Measurements from ENCODE around the gene CNTNAP4. TPM values are rescaled to one million over a fixed set of nuclear protein-coding genes. Genes with fewer than 3 reads are reported as not detected.

Gene CNTNAP4
- total RNA-seq: not detected

DNA sequence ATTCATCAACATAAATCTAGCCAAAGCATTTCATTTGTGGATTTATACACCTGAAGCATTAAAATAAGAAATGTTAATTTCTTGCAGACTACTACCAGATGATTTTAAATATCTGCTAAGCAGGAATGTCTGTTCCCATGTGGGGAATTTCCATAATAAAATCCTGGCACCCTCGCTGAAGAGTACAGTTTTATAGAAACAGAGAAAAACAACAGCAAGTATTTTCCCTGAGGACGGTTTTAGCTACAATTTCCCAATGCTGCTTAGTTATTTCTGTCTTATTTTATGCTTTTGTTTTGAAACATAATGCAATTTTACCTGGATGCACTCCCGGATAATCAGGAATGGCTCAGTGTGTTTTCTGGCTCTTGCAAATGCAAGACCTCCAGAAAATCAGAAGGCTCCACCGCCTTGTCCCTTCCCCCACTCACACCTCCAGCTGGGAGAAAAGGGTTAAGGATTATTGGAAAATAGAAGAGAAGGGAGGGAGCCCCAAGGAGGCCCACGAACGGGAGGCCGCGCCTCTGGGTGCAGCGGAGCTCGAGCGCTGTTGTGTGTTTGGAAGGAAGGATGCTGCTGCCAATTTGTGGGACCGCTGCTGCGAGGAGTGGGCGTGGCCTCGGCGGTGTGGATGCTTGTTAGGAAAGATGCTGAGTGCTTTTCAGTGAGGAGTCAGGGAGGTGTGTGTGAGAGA lies at the start of gene CNTNAP4:
Gene CNTNAP4, plus strand, starts transcription at position 657 of the 694 bp plus-strand sequence. CDS start 262 bp downstream, outside the sequence.
- ATAC-seq (no peak), DNase-seq (ENCODE audit: low spot score) (no peak)

DNA sequence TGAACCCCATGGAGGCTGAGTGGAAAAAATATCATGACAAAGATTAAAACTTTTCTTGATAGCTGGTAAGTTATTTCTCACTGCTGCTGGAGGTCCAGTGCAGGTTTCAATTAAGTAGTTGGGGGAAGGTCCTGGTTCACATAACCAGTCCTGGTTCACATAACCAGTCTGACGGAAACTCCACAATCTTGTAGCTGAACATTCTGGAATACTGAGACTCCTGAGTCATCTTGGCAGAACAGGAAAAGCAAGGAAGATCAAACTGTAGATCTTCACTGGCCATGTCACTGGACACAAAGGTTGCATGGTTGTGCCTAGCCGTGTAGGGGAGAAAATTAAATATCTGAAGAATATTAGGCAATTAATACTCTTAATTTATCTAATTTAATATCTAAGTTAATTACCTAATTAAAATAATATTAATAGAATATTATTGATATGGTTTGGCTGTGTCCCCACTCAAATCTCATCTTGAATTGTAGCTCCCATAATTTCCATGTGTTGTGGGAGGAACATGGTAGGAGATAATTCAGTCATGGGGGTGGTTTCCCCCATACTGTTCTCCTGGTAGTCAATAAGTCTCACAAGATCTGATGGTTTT lies 48.6 kb upstream of the CNTNAP4 start:
- no peak for DNase-seq (ENCODE audit: low spot score)
- ATAC-seq: no peak

DNA sequence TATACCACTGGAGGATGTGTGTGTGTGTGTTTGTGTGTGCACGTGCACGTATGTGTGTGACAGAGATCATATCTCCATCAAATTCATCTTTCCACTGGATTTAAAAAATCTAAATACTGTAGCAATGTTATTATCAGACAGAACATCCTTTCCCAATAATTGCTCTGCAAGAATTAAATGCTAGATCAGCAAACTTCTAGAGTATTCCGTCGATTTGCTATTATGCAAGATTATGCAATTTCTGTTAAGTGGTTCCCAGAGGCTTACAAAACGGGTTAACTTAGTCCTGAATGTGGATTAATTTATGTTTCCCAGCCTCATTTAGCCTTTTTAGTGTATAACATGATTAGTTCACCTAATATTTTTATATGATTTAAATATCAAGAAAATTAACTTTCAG lies 44.5 kb upstream of the CNTNAP4 start:
- ATAC-seq (peak; percentile 65), DNase-seq (ENCODE audit: low spot score) (no peak)

DNA sequence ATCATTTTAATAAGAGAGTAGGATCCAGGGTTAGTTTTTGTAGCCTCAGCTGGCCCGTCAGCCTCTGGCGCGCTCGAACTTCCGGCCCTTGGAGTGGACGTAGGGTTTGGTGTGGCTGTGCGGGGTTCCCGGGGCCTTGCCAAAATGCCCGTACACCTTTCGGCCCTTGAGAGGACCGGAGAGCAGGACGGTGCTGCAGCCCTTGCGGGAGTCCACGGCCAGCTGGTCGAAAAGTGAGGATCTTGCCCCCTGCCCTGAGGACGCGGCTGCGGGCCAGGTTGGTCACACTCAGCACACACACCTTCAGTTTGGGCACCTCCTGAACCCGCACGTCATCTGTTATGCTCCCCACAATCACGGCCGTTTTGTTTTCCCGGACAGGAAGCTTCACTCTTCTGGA lies 42.2 kb upstream of the CNTNAP4 start:
- ATAC-seq (no peak), DNase-seq (ENCODE audit: low spot score) (no peak)

DNA sequence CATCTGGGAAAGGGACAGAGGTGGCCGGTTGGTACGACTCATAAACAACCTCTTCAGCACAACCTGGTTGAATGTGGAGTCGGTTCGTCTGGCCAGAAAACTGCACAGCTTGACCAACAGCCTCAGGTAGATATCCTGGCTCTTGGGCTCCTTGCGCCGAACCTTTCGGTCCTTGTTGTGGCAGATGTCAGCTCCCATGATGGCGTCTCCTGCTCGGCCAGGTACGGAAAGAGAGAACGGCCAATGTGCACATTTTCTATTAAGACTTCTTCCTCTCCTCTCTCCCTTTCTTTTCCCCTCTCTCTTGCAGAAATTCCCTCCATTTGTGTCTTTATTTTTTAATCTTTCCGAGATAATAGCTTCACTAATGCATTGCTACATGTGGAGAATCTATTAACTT lies 41.8 kb upstream of the CNTNAP4 start:
- DNase-seq (ENCODE audit: low spot score) (no peak), ATAC-seq (no peak)

DNA sequence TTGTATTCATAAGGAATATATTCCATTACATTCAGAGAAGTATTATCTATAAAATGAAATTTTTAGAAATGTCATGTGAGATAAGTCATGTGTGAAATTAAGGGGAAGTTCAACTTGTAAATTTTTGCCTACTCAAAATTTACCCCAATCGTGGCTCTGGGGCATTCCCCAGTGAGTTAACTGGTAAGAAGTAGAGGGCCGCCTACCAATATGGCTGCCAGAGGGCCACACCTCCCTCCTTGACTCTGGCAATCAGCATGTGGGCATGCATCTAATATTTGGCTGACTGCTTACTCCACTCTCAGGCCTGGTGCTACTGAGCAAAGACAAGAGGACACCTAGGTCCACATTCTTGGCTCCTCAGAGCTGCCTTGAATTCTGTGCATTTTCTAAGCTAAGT lies 39.7 kb upstream of the CNTNAP4 start:
- ATAC-seq (no peak), DNase-seq (ENCODE audit: low spot score) (no peak)

DNA sequence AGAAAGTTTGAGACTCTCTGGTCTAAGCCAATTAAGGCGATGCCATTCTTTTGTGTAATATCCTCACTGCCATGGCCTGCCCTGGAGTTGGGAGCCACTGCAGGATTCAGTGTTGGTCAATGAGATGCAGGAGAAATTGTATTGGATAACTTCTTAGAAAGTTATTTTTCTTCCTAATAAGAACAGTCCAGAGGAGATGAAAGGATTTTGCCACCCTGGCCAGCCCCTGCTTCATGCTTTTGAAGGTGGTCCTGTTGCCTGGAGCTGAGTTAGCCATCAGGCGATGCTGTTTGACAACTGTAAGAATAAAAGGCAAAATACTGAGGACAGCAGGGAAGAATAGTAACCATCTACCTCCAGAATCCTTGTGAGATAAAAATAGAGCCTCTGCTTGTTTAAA lies 35.4 kb upstream of the CNTNAP4 start:
- no peak for DNase-seq (ENCODE audit: low spot score)
- no peak for ATAC-seq

DNA sequence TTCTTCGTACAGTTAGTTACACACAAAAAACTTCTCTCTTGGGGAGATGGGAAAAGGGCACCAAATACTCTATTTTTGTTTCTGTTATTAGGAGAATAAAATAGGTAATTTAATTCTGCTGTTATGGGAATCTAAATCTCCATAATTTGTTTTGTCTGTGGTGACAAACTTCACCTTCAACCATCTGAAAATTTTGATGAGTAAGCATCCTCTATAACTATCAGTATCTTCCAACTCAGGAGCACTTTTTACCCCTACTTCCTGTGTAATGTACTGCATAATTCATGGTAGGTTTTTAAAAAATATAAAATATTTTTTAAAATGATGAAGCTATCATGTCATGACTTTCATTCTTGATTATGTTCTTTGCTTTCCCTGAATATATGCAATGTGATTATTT lies 33.6 kb upstream of the CNTNAP4 start:
- ATAC-seq: no peak
- DNase-seq (ENCODE audit: low spot score): no peak

DNA sequence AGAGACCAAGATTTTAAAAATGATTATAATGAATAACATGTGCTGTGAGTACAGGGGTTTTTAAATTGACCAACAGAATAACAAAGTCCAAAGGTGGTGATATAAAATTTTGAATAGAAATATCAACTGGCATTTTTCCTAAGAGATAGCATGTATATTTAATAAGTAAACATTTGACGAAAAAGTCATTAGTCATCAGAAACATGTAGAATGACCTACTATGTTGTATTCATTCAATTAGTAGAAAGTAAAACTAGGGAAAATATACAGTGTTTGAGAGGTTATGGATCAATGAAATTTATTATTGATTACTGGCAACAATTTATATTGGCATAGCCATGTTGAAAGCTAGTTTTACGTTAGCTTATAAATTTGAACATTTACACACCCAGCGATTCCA lies 30.6 kb upstream of the CNTNAP4 start:
- ATAC-seq (no peak), DNase-seq (ENCODE audit: low spot score) (no peak)

DNA sequence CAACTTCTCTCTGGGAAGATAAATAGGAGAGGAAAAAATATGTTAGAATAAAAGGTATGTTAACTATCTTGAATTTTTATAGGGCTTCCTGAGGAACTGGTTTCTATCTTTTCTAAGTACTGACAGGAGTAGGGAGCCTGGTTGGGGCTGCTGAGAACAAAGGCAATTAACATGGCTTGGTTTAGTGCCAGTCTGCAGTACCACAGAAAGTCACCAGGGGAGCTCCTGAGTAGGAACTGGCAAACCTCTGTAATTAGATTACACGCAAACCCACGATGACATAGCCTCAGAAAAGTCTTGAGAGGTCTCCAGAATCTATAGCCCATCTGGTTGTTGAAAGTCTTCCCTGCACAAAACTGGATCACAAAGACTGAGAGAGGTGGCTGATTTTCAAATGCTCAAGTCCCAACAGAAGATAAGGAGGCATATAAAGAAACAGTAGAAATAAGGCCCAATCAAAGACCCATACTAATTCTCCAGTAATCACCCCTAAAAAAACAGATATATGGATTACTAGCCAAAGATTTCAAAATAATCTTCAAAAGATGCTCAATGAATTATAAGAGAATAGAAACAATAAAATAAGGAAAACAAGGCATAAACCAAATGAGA lies 11.7 kb upstream of the CNTNAP4 start:
- ATAC-seq: peak; percentile 93
- DNase-seq (ENCODE audit: low spot score): peak; percentile 48

DNA sequence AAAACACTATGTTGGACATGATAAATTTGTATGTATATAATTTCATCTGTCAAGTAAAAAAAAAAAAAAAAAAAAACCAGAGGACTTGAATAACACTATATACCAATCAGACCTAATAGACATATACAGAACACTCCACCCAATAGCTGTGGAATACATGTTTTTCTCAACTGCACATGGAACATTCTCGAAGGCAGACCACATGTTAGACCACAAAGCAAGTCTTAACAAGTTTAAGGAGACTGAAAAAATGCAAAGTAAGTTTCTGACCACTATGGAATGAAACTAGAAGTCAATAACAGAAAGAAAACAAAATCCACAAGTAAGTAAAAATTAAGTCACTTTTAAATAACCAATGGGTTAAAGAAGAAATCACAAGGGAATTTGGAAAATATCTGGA lies 8.4 kb upstream of the CNTNAP4 start:
- no peak for DNase-seq (ENCODE audit: low spot score)
- ATAC-seq: no peak

DNA sequence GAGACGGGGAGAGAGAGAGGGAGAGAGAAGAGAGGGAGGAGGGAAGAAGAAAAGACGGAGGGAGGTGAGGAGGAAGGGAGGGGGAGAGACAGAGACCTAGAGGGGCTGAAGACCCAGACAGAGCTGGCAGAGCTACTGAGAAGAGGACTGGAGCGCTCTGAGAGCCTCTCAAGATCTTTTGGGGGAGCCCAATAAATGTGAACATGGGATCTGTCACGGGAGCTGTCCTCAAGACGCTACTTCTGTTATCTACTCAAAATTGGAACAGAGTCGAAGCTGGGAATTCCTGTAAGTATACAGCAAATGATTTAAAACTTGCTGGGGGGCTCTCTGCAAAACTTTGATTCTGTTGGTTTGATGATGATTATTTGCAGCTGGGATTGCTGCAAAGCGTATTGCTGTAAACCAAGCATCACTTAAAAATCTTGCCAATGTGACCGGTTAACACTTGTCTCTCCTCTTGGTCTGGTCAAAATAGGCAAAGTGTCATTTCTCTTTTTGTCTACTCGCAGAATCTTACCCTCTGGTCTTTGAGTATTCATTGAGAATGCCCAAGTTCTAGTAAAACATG lies 344 bp downstream of the CNTNAP4 start:
- DNase-seq (ENCODE audit: low spot score): no peak
- ATAC-seq: no peak

DNA sequence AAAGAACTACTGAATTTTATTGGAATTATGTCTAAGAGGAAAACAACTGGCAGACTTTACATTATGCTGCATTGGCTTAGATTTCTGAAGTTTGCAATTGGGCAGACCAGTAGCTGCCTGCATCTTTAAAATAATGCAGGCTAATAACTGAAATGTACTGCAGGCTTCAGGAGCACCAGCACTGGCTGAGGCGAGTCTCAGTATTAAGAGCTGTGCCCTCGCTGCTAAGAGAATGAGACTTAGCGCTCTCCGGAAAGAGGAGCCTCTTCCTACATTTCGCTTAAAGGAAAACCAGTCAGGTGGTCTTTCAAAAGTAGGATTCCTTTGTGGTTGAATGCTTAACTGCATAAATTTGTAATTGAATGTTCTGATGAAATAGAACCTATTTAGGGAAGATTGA lies 885 bp downstream of the CNTNAP4 start:
- no peak for ATAC-seq
- DNase-seq (ENCODE audit: low spot score): no peak

DNA sequence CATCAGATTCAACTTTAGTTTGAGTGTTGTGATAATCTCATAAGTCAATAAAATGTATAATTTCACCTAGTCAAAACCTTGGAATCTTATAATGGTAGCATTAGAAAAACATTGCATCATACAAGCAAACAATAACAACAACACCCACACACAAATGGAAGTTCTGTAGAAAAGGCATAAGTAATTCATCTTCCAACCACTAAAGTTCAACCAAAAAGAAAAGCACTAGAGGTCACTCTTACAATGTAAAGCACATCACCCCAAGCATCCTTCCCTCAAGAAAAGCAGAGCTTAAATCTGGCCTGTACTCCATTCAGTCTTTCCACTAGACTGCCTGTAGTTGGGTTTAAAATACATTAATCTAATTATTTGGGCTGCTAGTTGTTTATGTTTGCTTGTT lies 1.8 kb downstream of the CNTNAP4 start:
- peak; percentile 87 for ATAC-seq

DNA sequence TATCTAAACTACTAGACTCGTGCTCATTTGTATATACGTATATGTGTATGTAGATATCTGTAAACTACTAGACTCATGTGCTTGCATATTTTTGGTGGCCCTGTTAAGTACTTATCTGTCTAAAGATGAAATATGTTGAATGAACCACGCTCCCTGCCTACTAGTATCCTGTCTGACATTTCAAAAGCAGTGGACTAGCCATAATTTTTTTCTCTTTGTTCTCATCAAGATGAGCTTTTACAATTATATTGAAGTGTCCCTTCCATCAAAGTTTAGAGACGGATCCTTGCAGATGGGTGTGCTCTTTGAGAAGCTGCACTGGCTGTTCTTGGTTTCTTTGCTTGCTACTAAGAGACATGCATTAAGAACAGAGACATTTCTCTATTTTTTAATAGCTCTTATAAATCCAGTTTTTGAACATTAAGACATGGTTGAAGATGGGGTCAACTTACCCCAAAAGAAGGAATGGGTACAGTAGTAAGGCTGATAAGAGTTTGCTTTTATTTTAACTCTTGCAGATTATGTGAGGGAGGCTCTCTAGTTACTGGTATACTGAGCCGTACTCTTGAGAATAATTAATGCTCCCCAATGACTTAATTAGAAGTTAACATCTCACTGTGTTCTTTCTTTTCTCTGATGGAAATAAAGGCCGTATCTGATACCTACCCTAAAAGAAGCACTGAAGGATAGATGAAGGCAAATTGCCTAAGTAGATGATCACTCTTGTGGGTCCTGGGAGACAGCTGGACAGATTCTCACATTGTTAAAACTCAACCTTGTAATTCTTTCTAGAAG lies 3.4 kb downstream of the CNTNAP4 start:
- no peak for ATAC-seq
- DNase-seq (ENCODE audit: low spot score): no peak

More for the DNA sequence above, 1.8 kb downstream of the CNTNAP4 start:
- no peak for DNase-seq (ENCODE audit: low spot score)

DNA sequence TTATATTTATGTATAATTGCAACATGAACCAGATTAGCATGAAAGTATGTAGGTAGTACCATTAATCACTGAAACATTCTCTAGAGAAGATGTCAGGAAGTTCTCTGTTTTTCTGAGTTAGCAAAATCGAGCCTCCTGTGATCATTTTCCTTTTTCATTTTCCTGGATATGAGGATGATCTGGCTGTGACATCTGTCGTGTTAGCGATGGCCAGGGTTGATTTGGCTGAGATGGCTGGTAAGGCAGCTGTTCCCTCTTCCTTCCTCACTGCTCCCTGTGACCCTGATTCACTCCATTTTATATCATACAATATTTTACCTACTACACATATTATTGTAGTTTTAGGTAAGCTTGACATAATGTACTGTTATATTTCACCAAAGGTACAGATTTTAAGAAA lies 10.3 kb downstream of the CNTNAP4 start:
- DNase-seq (ENCODE audit: low spot score) (no peak), ATAC-seq (no peak)

DNA sequence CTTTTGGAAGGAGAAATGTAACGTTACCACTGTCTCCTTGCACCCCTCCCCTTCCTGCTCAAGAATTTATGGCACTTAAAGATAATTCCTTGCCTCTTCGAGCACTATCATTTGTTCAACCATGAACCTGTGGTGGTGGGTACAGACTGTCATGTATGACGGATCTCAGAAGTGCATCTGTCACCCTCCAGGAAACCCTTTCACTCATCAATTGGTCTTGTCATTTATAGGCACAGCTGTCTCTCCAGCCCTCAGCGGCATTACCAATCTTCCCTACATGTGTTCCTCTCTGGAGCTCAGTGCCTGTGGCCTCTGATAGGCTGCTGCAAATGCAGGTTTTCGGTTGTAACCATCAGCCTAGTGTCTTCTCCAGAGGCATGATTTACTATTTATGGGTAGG lies 15.0 kb downstream of the CNTNAP4 start:
- ATAC-seq: no peak
- DNase-seq (ENCODE audit: low spot score): no peak

DNA sequence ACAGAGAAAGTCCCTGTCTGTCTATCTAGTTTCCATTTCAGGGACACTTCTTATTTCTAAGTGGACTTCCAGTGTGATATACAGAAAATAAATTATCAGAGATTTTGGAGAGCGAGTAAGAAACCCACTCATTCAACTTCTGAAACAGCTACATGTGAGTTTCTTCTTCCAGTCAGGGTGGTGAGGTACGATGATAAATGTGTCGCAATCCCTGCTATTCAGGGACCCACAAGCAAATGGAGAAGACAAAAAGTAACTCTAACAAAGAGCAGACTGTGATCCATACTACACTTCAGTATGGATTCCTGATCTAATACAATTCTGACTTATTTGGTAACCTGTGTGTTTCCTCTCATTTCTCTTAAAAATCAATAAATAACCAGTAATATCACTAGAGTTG lies 16.8 kb downstream of the CNTNAP4 start:
- ATAC-seq: no peak

DNA sequence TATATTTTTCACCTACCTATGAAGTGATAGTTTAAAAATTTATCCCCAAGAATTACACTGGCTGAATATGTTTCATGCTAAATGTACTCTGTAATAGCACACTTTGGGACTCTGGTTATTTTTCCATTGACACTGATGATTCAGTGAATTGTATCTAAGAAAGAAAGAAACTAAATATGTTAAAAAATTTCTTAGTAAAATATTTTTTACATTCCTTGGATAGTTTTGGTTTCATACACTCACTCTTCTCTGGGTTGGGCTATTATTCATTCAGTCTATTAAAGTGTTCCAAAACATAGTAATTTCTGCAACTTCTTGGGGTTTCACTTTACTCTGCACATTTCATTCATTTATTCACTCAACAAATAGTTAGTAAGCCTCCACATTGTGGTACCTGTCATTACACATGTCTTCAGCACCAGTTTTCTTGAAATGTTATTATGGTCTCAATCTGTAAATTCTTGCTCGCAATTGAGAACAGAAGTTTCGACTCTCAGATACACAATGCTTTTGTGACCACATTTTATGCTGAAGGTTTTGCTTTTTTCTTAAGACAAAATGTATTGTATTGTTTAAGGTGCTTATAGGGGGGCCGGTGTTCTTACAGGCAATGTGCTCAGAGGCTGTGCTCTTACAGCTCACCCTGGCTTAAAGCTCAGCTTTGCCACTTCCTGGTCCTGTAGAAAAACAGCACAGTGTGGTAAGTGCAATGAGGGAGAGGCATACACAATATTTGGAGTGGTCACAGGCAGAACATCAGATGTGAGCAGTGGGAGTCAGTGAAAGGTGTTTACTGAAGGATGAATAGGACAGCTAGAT lies 17.4 kb downstream of the CNTNAP4 start:
- DNase-seq (ENCODE audit: low spot score) (no peak), ATAC-seq (no peak)

More for the DNA sequence above, 16.8 kb downstream of the CNTNAP4 start:
- DNase-seq (ENCODE audit: low spot score): no peak

DNA sequence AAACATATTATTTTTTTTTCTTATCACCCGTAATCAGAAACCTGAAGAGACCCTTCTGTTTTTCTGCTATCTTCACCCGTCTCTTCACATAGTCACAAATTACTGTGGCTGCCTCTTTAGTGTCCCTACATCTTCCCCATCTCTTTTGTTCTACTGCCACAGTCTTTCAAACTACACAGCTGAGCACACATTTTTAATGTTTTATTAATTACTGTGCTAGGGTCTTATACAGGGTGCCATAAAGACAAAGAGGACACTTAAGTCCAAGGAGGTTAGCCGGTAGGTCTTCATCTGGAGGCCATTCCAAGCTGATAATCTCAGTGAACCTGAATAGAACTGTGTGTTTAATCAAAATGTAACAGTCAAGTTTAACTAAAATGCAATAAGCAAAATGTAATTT lies 20.7 kb downstream of the CNTNAP4 start:
- DNase-seq (ENCODE audit: low spot score) (no peak), ATAC-seq (no peak)

Measured in left lobe of liver (tissue), 2 donors.